LNCAP (cell line): Measurements from ENCODE around the gene WNK2.

ENCODE experiments used
- TF ChIP-seq, protein P1 (sequence below): fragments of 450-650 bp; IDR thresholded peaks from 2 replicates; pipeline ENCODE4 v1.5.1; 2017; ENCODE audit warnings: mild to moderate bottlenecking

Gene WNK2

GRCh38 chr9:93346231-93347112 lies 162.5 kb downstream of the WNK2 start:
- TF ChIP-seq, protein P1, sequence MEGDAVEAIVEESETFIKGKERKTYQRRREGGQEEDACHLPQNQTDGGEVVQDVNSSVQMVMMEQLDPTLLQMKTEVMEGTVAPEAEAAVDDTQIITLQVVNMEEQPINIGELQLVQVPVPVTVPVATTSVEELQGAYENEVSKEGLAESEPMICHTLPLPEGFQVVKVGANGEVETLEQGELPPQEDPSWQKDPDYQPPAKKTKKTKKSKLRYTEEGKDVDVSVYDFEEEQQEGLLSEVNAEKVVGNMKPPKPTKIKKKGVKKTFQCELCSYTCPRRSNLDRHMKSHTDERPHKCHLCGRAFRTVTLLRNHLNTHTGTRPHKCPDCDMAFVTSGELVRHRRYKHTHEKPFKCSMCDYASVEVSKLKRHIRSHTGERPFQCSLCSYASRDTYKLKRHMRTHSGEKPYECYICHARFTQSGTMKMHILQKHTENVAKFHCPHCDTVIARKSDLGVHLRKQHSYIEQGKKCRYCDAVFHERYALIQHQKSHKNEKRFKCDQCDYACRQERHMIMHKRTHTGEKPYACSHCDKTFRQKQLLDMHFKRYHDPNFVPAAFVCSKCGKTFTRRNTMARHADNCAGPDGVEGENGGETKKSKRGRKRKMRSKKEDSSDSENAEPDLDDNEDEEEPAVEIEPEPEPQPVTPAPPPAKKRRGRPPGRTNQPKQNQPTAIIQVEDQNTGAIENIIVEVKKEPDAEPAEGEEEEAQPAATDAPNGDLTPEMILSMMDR = no peak

GRCh38 chr9:93354451-93354850 lies 170.5 kb downstream of the WNK2 start:
- TF ChIP-seq, protein P1 = no peak

DNA sequence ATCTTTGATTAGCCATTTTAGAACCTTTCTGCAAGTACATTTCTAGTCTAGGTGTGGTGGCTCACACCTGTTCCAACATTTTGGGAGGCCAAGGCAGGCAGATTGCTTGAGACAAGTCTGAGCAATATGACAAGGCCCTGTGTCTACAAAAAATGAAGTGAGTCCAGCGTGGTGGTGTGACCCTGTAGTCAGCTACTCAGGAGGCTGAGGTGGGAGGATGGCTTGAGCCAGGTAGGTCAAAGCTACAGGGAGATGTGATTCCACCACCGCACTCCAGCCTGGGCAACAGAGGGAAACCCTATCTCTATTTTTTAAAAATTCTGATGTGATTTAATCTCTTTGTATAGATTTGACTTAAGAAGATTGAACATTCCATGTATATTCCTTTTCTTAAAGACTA lies 171.9 kb downstream of the WNK2 start:
- TF ChIP-seq, protein P1 = no peak

GRCh38 chr9:93357649-93358048 lies 173.7 kb downstream of the WNK2 start:
- TF ChIP-seq, protein P1 = no peak

DNA sequence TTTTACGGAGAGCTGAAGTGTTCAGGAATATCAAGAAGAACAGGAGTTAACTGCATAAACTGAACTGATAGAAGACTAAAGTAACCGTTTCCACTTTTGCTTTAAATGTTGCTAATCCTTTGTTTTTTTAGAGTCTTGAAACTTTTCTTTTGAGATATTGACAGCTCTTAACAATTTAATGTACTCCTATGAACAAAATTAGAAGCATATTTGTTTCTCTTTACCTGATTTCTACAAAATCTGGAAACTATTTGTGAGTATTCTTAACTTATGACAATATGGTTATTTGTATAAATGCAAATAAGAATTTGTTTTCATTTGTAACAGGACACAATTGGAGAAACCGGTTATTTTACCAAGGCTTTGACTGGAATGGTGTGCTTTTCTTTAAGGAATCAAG lies 178.1 kb downstream of the WNK2 start:
- TF ChIP-seq, protein P1 = no peak

DNA sequence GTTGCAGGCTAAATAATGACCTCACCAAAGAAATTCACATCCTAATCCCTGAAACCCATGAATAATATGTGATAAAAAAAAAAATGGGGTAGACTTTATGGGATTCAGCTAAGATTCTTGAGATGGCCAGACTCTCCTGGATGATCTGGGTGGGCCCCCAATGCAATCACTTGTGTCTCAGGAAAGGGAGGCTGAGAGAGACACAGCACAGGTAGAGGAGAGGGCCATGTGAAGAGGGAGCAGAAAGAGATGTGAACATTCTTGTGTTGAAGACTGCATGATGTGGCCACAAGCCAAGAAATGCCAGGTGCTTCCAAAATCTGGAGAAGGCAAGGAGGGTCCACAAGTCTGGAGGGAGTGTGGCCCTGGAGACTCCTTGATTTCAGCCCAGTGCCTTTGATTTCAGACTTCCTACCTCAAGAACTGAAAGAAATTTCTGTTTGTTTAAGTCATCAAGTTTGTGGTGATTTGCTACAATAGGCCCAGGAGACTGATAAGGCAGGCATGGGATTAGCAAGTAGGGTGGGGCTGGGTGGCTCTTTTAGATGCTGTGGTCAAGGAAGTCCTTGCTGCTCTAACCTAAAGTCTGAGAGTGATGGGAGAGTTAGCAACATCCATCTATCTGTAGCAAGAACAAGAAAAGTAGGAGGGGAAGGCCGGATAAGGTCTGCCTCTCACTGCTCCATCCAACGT lies 180.9 kb downstream of the WNK2 start:
- TF ChIP-seq, protein P1 = no peak

DNA sequence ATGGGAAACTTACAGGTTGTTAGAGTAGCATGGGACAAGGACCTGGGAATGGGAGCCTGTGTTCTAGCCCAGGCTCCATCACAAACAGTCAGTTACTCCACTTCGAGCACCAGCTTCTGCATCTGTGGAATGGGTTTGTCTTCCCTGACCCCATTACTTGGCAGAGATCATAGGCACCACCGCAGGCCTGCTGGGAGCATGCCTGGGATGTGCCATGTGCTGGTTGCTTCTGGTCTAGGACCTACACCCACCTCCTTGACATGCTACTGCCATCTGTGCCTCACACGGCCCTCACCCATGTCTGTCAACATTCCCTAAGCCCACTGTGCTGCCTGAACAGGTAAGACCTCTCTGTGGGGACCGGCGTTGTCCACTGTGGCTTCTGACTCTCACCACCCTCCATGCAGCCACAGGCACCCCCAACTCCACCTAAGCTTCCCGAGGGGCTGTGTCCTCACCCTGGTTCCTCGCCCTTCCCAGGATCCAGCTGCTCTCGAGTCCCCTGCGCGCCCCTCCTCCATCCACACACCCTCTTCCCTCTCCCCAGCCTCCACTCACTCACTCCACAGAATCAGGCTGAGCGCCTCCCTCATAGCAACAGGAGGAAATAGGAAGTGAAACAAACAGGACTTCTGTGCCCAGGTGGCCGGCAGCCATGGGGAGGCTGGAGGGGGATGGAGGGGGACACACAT lies 181.6 kb downstream of the WNK2 start:
- TF ChIP-seq, protein P1 = no peak
